IPS-15b (cell line): Measurements from ENCODE around the gene ADI1.

Source experiments
- H3K27me3 ChIP-seq: one replicate; pipeline ENCODE4 v1.6.1; 2013; ENCODE audit warnings: low read length; ENCODE audit not compliant: control insufficient read depth, insufficient read depth
- H3K36me3 ChIP-seq: one replicate; pipeline ENCODE4 v1.6.1; 2013; ENCODE audit warnings: low read length; ENCODE audit not compliant: control insufficient read depth, insufficient read depth
- H3K4me1 ChIP-seq: one replicate; pipeline ENCODE4 v1.6.1; 2013; ENCODE audit warnings: mild to moderate bottlenecking, low read length; ENCODE audit not compliant: control insufficient read depth, insufficient read depth
- H3K4me3 ChIP-seq: one replicate; pipeline ENCODE4 v1.5.1; 2013; ENCODE audit warnings: low read depth, low read length
- H3K9ac ChIP-seq: one replicate; pipeline ENCODE4 v1.6.1; 2013; ENCODE audit warnings: low read depth, mild to moderate bottlenecking, low read length
- H3K9me3 ChIP-seq: one replicate; pipeline ENCODE4 v1.6.1; 2013; ENCODE audit warnings: mild to moderate bottlenecking, low read length; ENCODE audit not compliant: control insufficient read depth, insufficient read depth

Gene ADI1

DNA sequence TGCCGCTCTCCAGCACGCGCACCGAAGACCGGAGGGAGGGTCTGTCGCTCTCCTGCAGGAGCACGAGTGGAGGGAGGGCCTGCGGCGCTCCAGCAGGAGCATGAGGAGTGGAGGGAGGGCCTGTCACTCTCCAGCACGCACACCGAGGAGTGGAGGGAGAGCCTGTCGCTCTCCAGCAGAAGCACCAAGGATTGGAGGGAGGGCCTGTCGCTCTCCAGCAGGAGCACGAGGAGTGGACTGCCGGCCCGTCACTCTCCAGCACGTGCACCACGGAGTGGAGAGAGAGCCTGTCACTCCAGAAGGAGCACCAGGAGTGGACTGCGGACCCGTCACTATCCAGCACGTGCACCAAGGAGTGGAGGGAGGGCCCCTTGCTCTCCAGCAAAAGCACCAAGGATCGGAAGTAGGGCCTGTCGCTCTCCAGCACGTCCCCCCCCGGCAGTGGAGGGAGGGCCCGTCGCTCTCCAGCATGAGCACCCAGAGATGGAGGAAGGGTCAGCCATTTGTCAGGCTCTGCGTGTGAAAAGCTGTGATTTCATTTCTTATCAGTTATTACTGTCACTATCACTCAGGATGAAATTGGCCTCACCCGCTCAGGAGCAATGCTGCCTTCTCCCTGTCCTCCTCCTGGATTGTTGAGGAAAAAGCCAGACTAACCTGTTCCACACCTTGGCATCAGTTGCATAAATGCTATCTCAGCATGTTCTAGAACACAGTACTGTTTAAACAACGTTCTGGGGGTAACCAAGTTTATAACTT lies 35.9 kb downstream of the ADI1 start:
- no peaks in the 10 kb centered on the region for H3K9me3 ChIP-seq
- H3K27me3 ChIP-seq, result no peaks in the 10 kb centered on the region
- peak overlapping the region; percentile 18 for H3K4me3 ChIP-seq
- peaks cover 19% of the 10 kb centered on the region for H3K36me3 ChIP-seq
- H3K4me1 ChIP-seq, result peaks cover 2% of the 10 kb centered on the region
- no peak overlapping the region for H3K9ac ChIP-seq

DNA sequence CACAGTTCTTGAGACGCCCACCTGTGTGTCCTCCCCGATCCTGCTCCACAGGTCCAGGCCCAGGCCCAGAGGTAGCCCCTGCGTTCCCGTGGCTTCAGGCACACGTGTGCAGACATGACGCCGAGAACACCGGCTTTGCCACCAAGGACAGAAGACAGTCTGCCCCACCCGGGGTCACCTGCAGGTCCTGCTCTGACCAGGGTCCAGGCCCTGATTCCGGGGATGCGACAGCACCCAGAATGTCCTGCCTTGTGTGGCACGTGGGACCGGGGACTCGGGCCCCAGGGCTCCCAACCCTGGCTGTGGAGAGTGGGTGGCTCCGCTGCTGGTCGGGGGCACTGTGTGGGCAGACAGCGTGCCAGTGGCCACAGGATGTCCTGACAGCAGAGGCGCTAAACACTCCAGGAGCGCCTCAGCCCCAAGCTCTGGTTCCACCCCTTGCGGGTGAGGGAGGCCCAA lies 36.9 kb downstream of the ADI1 start:
- Histone ChIP-seq H3K9ac (no peak overlapping the region), H3K27me3 (no peaks in the 10 kb centered on the region), H3K36me3 (peaks cover 19% of the 10 kb centered on the region), H3K9me3 (no peaks in the 10 kb centered on the region), H3K4me1 (peaks cover 2% of the 10 kb centered on the region), H3K4me3 (no peak overlapping the region)

DNA sequence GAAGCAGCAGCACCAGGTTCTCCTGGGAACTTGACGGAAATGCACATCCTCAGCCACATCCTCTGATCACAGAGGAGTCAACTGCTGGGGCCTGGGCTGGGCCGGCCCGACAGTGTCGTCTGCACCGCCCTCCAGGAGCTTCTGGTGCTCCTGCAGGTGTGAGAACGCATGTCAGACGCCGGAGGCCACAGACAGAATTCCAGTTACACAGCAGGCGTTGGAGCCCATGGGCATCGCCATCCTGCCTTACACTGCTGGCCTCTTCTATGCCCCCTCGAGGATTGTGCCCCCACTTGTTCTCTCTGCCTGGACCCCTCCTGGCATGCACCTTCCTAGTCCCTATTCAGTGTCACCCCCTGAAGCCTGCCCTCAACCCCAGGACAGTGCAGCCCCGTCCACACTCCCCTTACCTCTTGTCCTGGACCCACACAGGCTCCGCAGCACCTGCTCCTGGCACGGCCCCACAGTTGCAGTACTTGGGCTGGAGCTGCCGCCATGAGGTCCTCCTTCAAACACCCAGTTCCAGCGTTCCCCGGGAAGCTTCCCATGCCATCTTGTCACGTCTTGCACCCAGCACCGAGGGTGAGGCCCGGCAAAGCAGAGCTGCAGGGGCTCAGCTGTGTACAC lies 37.5 kb downstream of the ADI1 start:
- Histone ChIP-seq H3K4me1 (peaks cover 2% of the 10 kb centered on the region), H3K27me3 (no peaks in the 10 kb centered on the region), H3K4me3 (no peak overlapping the region), H3K9ac (no peak overlapping the region), H3K9me3 (no peaks in the 10 kb centered on the region), H3K36me3 (peaks cover 19% of the 10 kb centered on the region)

DNA sequence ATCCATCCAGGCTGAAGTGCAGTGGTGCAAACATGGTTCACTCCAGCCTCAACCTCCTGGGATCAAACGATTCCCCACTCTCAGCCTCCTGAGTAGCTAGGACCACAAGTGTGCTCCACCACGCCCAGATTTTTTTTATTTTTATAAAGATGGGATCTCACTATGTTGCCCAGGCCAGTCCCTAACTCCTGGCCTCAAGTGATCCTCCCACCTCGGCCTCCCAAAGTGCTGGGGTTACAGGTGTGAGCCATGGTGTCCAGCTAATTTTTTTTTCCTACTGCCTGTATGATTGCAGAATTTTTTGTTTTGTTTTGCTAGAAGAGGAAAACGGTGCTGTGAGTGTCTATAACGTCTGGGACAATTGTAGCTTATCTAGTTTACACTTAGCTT lies 38.3 kb downstream of the ADI1 start:
- peaks cover 15% of the 10 kb centered on the region for H3K36me3 ChIP-seq
- H3K4me3 ChIP-seq, result no peak overlapping the region
- no peaks in the 10 kb centered on the region for H3K9me3 ChIP-seq
- H3K4me1 ChIP-seq, result peaks cover 2% of the 10 kb centered on the region
- no peak overlapping the region for H3K9ac ChIP-seq
- no peaks in the 10 kb centered on the region for H3K27me3 ChIP-seq

DNA sequence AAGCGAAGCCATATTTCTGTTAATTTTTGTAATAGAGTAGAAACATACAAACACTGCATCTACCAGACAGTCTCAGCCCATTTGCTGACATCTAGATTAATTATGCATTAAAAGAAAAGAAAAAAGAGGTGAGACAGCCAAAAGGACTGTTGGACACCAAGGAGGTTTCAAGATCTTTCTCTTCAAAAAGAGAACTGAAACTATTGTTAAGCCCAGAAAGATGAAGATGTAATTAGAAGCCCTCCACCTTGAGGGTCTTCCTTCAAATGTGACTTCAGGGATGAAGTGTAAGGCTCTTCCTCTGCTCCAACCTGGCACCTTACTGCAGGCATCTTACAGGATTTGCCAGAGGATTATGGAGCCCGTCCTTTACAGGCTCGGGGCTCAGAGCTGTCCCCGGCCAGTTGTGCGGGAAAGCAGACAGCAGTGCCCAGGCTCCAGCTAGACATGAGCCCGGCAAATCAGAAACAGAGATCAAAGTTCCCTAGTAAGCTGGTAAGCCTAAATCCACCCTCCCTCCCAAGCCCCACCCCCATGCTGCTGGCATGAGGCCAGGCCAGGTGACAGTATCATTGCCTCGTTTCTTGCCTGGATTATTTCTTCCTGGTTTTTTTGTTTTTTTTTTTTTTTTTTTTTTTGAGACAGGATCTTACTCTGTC lies 38.9 kb downstream of the ADI1 start:
- H3K4me1 ChIP-seq, result peaks cover 2% of the 10 kb centered on the region
- no peaks in the 10 kb centered on the region for H3K9me3 ChIP-seq
- no peaks in the 10 kb centered on the region for H3K27me3 ChIP-seq
- no peak overlapping the region for H3K9ac ChIP-seq
- peaks cover 15% of the 10 kb centered on the region for H3K36me3 ChIP-seq
- H3K4me3 ChIP-seq, result no peak overlapping the region

DNA sequence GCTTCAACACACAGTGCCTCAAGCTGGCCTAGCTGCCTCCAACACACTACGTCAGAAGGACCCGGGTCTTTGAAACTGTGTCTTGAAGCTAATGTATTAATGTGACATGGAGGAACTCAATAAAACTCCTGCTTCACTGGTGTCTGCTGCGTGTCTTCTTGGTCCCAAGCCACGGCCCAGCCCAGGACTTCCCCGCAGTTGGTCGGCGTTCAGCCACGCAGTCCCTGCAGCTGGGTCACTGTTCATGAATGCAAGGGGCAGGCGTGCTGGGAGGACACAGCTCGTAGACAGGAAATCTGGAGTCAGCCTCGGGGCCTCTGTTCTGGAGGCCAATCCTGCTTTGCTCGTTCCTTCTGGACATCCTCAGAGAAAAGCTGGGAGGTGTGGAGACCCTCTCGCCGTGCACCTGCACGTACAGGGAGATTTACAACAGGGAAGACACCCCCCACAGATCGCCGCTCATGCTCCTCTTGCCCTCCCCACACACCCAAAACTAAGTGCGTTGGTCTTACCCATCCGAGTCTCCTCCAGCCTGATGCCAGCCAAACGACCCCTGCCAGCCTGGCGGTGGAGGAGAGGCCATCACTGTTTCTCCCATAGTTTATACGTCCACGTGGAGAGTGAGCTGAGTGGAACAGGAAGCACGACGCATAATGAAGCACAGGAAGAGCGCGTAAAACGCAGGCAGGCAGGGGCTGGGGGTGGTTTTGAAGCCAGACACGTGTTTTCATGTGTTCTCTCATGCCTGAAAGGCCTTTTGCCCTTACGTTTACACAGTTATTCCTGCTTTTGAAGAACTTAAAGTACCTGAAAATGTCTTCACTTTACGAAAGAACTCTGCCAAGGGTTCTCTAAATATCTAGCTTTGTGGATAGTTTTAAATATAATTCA lies 39.7 kb downstream of the ADI1 start:
- H3K36me3 ChIP-seq, result peaks cover 15% of the 10 kb centered on the region
- no peaks in the 10 kb centered on the region for H3K9me3 ChIP-seq
- H3K4me3 ChIP-seq, result no peak overlapping the region
- no peak overlapping the region for H3K9ac ChIP-seq
- H3K27me3 ChIP-seq, result no peaks in the 10 kb centered on the region
- H3K4me1 ChIP-seq, result peaks cover 2% of the 10 kb centered on the region

DNA sequence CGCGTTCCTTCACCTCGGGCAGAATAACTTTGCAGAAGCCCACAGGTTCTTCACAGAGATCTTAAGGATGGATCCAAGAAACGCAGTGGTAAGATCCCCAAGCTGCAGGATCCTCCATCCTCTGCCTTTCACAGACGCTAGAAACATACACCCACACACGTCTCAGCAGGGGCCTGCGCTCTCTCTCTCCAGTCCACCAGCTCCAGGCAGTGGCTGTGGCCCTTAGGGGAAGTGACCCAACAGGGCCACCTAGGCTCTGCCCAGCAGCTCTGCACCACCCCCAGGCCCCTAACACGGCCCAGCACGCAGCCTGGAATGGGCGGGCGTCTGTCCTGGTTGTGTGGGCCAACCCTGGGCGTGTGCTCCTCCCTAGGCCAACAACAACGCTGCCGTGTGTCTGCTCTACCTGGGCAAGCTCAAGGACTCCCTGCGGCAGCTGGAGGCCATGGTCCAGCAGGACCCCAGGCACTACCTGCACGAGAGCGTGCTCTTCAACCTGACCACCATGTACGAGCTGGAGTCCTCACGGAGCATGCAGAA lies 40.4 kb downstream of the ADI1 start:
- no peaks in the 10 kb centered on the region for H3K27me3 ChIP-seq
- H3K36me3 ChIP-seq, result peaks cover 15% of the 10 kb centered on the region

DNA sequence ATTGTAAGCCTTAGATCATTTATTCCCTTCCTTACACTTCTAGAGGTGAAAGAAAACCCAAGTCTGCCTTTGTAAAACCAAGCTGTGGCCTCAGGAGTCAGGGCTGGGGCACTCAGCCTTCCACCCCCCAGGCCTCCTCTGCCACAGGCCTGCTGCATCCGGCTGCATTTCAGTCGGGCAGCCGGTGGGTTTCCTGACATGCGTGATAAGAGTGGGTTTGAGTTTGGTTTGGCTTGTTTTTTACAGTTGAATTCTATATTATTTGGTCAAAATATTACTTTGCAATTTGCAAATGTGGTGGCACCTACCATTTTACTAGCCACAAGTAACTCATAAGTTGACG lies 42.4 kb downstream of the ADI1 start:
- no peaks in the 10 kb centered on the region for H3K4me1 ChIP-seq
- no peak overlapping the region for H3K4me3 ChIP-seq
- H3K36me3 ChIP-seq, result peaks cover 13% of the 10 kb centered on the region
- H3K9ac ChIP-seq, result no peak overlapping the region
- no peaks in the 10 kb centered on the region for H3K27me3 ChIP-seq
- no peaks in the 10 kb centered on the region for H3K9me3 ChIP-seq

More for the DNA sequence above, 40.4 kb downstream of the ADI1 start:
- Histone ChIP-seq H3K4me1 (peaks cover 2% of the 10 kb centered on the region), H3K9ac (no peak overlapping the region), H3K9me3 (no peaks in the 10 kb centered on the region), H3K4me3 (no peak overlapping the region)

DNA sequence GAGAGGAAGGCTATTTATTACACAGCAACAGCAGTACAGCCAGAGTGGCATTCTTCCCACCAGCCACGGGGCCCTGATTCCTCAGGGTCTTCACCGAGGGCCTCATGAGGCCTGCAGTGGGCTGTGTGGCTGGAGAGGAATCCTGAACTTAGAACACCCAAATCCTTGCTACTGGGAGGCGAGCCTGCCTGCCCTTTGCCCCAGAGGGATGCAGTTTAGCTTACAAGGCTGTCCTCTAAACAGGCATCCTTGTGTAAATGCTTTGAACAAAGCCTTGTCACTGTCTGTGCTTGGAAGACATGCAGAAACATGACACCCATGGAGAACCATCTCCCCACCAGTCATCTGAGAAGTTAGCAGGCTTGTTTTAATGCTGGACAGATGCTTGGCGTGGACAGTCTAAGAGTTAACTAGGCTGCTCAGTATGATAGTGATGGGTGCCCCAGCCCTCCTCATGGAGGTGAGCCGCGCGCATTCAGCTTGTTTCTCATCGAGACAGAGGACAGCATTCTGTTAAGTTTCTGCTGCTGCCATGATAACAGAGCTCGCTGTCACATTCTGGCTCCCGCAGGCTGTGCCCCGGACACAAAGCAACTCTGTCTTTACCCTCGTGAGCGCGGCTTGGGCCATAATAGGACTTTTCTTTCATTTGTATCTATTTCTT lies 42.9 kb downstream of the ADI1 start:
- Histone ChIP-seq H3K9me3 (no peaks in the 10 kb centered on the region), H3K4me1 (no peaks in the 10 kb centered on the region), H3K4me3 (no peak overlapping the region), H3K9ac (no peak overlapping the region), H3K36me3 (peaks cover 14% of the 10 kb centered on the region), H3K27me3 (no peaks in the 10 kb centered on the region)

DNA sequence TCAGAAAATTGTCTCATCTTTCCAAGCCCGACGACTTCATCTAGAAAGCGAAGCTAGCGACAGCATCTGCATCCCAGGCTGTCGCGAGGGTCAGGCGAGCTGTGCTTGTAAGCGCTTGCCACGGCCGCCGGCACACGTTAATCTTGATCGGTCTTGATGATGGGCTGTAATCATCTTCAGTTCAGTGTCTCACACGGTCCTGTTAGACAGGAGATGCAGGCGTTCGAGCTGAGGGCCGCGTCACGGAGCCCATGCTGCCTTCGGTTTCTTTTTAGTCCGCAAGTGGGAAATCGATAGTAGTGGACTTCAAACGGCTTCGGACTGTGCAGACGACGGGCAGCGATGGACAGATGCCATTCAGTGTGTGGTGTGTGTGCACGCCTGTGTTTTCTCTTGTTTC lies 43.6 kb downstream of the ADI1 start:
- Histone ChIP-seq H3K4me1 (no peaks in the 10 kb centered on the region), H3K9ac (no peak overlapping the region), H3K9me3 (no peaks in the 10 kb centered on the region), H3K4me3 (no peak overlapping the region), H3K36me3 (peaks cover 14% of the 10 kb centered on the region), H3K27me3 (no peaks in the 10 kb centered on the region)

DNA sequence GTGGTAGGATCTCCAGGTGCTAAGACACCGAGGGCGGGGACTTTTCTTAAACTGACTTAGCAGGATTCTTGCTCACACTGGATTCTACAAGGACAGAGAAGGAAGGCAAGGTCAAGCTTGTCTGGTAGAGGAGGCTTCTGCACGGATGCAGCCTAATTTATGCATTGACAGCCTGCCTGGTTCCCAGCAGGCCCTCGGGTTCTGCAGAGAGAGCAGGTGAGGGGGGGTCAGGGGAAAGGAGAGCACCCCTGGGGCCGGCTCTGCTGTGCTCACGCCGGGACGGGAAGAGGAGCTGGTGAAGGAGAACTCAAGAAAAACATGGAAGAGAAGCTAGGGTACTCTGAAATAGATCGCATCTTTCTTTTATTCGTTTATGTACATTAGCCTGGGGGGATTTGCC lies 46.4 kb downstream of the ADI1 start:
- H3K36me3 ChIP-seq, result peaks cover 9% of the 10 kb centered on the region
- H3K4me1 ChIP-seq, result no peaks in the 10 kb centered on the region
- no peaks in the 10 kb centered on the region for H3K27me3 ChIP-seq
- H3K9ac ChIP-seq, result no peak overlapping the region
- H3K9me3 ChIP-seq, result no peaks in the 10 kb centered on the region
- no peak overlapping the region for H3K4me3 ChIP-seq
